HG02943 (cell line): ENCODE measurements around the gene TTC23.
A peak's percentile ranks its signal among the peaks of the same experiment; 100 is the strongest.

ENCODE experiments used
- ATAC-seq: cut with Tn5 transposase; IDR thresholded peaks from one replicate; pipeline ENCODE4 v1.9.1; 2021; ENCODE audit warnings: mild to moderate bottlenecking, low read depth, moderate library complexity; ENCODE audit not compliant: unreplicated experiment

Gene TTC23

DNA sequence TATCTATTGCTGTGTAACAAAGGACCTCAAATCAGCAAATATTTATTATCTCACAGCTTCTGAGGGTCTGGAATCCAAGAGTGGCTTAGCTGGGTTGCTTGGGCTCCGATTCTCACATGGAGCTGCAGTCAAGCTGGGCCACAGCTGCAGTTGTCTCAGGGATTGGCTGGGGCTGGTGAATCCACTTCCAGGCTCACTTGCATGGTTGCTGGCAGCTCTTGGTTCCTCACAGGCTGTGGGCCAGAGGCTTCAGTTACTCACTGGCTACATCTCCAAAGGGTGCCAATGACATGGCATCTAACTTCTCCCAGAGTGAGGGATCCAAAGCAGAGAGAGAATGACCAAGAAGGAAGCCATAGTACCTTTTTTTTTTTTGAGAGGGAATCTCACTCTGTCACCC, 158.4 kb downstream of the TTC23 start:
- no peak for ATAC-seq

DNA sequence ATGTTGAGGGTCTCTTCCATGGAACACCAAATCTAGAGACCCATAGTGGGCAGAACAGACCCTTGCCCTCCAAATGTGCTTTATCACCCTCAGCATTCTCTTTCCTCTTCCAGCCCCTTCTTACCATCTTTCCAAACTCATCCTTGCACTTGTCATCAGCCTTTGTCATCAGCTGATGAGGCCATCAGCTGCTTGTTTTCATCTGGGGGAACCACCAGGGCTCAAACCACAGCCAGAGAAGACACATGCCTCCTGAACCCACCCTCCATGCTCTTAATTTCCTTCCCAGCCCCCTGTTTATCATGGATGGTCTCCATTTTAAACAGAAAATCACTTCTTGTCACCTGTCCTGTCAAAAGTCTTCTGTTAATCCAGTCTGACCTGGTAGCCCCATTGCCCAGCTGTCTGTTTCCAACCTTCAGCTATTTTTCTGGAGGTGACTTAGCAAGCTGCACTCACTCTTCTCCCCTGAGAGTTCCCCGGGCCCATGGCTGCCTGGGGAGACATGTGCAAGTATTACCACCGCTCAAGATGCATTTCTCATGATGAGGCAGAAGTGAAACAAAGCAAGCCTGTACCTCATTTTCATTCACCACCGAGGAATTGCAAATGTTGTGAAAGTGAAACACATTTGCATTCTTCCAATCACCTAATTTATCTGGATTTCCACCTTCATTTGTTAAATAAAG, 159.2 kb downstream of the TTC23 start:
- ATAC-seq, result peak; percentile 99

DNA sequence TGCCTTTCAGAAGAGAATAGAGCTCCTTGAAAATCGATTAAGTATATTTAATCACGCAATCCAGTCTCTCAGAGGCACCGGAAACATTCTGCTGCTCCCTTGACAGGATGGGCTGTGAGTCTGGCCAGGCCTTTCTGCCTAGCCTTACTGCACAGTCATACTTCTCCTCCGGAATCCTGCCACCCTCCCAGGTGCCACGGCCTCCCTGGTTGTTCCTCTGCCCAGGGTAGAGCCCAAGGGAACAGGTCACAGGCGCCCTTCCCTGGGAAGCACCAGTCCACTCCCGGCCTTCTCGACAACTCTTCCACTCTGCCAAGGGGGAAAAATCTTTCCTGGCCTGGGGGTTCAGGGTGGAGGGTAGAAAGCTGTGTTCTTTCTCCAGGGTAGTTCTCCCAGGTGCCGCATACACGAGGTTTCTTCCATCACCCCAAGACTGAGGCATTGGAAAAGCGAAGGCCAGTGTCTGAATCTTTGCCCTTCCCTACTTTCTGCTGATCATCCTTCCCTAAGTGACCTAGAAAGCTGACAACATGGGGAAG, 161.9 kb downstream of the TTC23 start:
- ATAC-seq, result no peak

DNA sequence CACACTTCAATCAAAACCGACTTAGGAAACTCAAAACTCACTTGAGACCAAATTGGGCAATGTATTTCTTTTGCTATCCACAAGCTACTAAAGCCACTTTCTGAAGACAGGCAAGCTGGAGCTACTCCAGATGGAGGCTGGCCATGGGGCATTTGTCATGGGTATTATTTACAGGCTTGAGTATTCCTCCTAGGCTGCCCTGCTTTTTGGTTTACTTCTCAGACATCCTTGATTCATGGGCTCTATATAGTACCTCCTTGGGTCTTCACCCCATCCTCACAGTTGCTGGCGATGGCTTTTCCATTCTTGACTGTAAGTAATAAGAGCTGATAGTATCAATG, 163.1 kb downstream of the TTC23 start:
- no peak for ATAC-seq
